Glutamatergic neuron (in vitro differentiated cells): Measurements from ENCODE around the gene LUZP4. TPM values are rescaled to one million over a fixed set of nuclear protein-coding genes. Genes with fewer than 3 reads are reported as not detected.

ENCODE experiments used
- DNase-seq: peaks from one replicate; pipeline ENCODE4 v3.0.0; 2022
- H3K27ac Mint-ChIP-seq: one replicate; pipeline ENCODE4 v1.8.0; 2020; ENCODE audit warnings: mild to moderate bottlenecking, mixed read lengths, inconsistent platforms; ENCODE audit not compliant: unreplicated experiment
- H3K27me3 Mint-ChIP-seq: one replicate; pipeline ENCODE4 v1.8.0; 2020; ENCODE audit warnings: mild to moderate bottlenecking, moderate library complexity, mixed read lengths, inconsistent platforms; ENCODE audit not compliant: unreplicated experiment
- H3K36me3 Mint-ChIP-seq: one replicate; pipeline ENCODE4 v1.8.0; 2020; ENCODE audit warnings: mild to moderate bottlenecking, mixed read lengths, inconsistent platforms; ENCODE audit not compliant: unreplicated experiment
- H3K4me1 Mint-ChIP-seq: one replicate; pipeline ENCODE4 v1.8.0; 2020; ENCODE audit warnings: mild to moderate bottlenecking, low read depth, mixed read lengths, inconsistent platforms; ENCODE audit not compliant: unreplicated experiment
- H3K4me3 Mint-ChIP-seq: one replicate; pipeline ENCODE4 v1.8.0; 2020; ENCODE audit warnings: mild to moderate bottlenecking, mixed read lengths, inconsistent platforms; ENCODE audit not compliant: unreplicated experiment
- H3K9me3 Mint-ChIP-seq: one replicate; pipeline ENCODE4 v1.8.0; 2020; ENCODE audit warnings: mild to moderate bottlenecking, moderate library complexity, mixed read lengths, inconsistent platforms; ENCODE audit not compliant: unreplicated experiment
- CTCF ChIP-seq: fragments of 200-600 bp; sonication (generic); IDR thresholded peaks from one replicate; pipeline ENCODE4 v1.5.0; 2021; ENCODE audit not compliant: partially characterized antibody, unreplicated experiment
- total RNA-seq: library from RNA; stranded (reverse); fragmentation: NEBNext Ultra II Directional; extraction: Animal tissue kit (Norgen Biotek cat#: 25700); gene quantifications from one replicate; pipeline ENCODE4 v1.2.1, GENCODE V29; 2021; ENCODE audit not compliant: unreplicated experiment

Gene LUZP4
- total RNA-seq, 1 donor from 2014 or later, result not detected

GRCh38 chrX:115259238-115259875, 30.2 kb upstream of the LUZP4 start:
- Mint-ChIP-seq H3K27ac (no peak overlapping the region), H3K27me3 (no peaks in the 10 kb centered on the region), H3K36me3 (no peaks in the 10 kb centered on the region), H3K4me3 (no peak overlapping the region), H3K9me3 (no peaks in the 10 kb centered on the region), H3K4me1 (no peaks in the 10 kb centered on the region)
- no peak for TF ChIP-seq CTCF
- DNase-seq, result no peak

- Mint-ChIP-seq H3K4me3 (no peak overlapping the region), H3K36me3 (no peaks in the 10 kb centered on the region), H3K4me1 (no peaks in the 10 kb centered on the region), H3K27me3 (no peaks in the 10 kb centered on the region), H3K9me3 (no peaks in the 10 kb centered on the region), H3K27ac (no peak overlapping the region)
- no peak for DNase-seq
- TF ChIP-seq CTCF, result no peak
Measured at GRCh38 chrX:115260330-115260729, 29.2 kb upstream of the LUZP4 start.

GRCh38 chrX:115261148-115261547, 28.4 kb upstream of the LUZP4 start:
- DNase-seq, result no peak
- Mint-ChIP-seq H3K27me3 (no peaks in the 10 kb centered on the region), H3K4me1 (no peaks in the 10 kb centered on the region), H3K27ac (no peak overlapping the region), H3K4me3 (no peak overlapping the region), H3K36me3 (no peaks in the 10 kb centered on the region), H3K9me3 (no peaks in the 10 kb centered on the region)
- no peak for TF ChIP-seq CTCF

- TF ChIP-seq CTCF, result no peak
- Mint-ChIP-seq H3K4me3 (no peak overlapping the region), H3K27ac (no peak overlapping the region), H3K27me3 (no peaks in the 10 kb centered on the region), H3K4me1 (no peaks in the 10 kb centered on the region), H3K36me3 (no peaks in the 10 kb centered on the region), H3K9me3 (no peaks in the 10 kb centered on the region)
- no peak for DNase-seq
Measured at GRCh38 chrX:115264009-115264408, 25.5 kb upstream of the LUZP4 start.

GRCh38 chrX:115266300-115266699, 23.2 kb upstream of the LUZP4 start:
- H3K27ac Mint-ChIP-seq, result no peak overlapping the region
- DNase-seq, result no peak
- no peaks in the 10 kb centered on the region for H3K4me1 Mint-ChIP-seq
- no peak overlapping the region for H3K4me3 Mint-ChIP-seq
- no peaks in the 10 kb centered on the region for H3K27me3 Mint-ChIP-seq
- TF ChIP-seq CTCF, result no peak
- no peaks in the 10 kb centered on the region for H3K36me3 Mint-ChIP-seq
- no peaks in the 10 kb centered on the region for H3K9me3 Mint-ChIP-seq
